HUES6 (cell line): Measurements from ENCODE around the gene LYZL6.

Source experiments
- H3K27ac ChIP-seq: 2 replicates; pipeline ENCODE4 v1.7.0; 2013; ENCODE audit warnings: low read depth, mild to moderate bottlenecking, low read length, inconsistent platforms
- H3K27me3 ChIP-seq: 2 replicates; pipeline ENCODE4 v1.6.1; 2013; ENCODE audit warnings: low read length; ENCODE audit not compliant: control insufficient read depth, insufficient read depth
- H3K36me3 ChIP-seq: 2 replicates; pipeline ENCODE4 v1.6.1; 2013; ENCODE audit warnings: low read length; ENCODE audit not compliant: control insufficient read depth, insufficient read depth
- H3K4me1 ChIP-seq: 2 replicates; pipeline ENCODE4 v1.6.1; 2013; ENCODE audit warnings: low read length; ENCODE audit not compliant: control insufficient read depth, insufficient read depth
- H3K4me3 ChIP-seq: 2 replicates; pipeline ENCODE4 v1.5.1; 2013; ENCODE audit warnings: low read depth, low read length
- H3K9ac ChIP-seq: one replicate; pipeline ENCODE4 v1.6.1; 2013; ENCODE audit warnings: mild to moderate bottlenecking, low read length
- H3K9me3 ChIP-seq: 2 replicates; pipeline ENCODE4 v1.6.1; 2013; ENCODE audit warnings: low read depth, low read length; ENCODE audit not compliant: control insufficient read depth, insufficient read depth

The LYZL6 gene

GRCh38 chr17:35973333-35974260 lies 30.1 kb upstream of the LYZL6 start:
- Histone ChIP-seq H3K27ac (no peak overlapping the region), H3K9ac (no peak overlapping the region), H3K36me3 (no peaks in the 10 kb centered on the region)

GRCh38 chr17:35972945-35973332 lies 29.4 kb upstream of the LYZL6 start:
- no peaks in the 10 kb centered on the region for H3K27me3 ChIP-seq
- no peak overlapping the region for H3K27ac ChIP-seq
- H3K9me3 ChIP-seq: no peaks in the 10 kb centered on the region
- H3K4me1 ChIP-seq: peaks cover 4% of the 10 kb centered on the region
- H3K4me3 ChIP-seq: no peak overlapping the region
- H3K9ac ChIP-seq: no peak overlapping the region
- no peaks in the 10 kb centered on the region for H3K36me3 ChIP-seq

More at GRCh38 chr17:35973333-35974260, 30.1 kb upstream of the LYZL6 start:
- no peaks in the 10 kb centered on the region for H3K27me3 ChIP-seq
- H3K4me1 ChIP-seq: peaks cover 4% of the 10 kb centered on the region
- H3K9me3 ChIP-seq: no peaks in the 10 kb centered on the region
- H3K4me3 ChIP-seq: no peak overlapping the region

GRCh38 chr17:35972535-35972934 lies 29.0 kb upstream of the LYZL6 start:
- H3K9ac ChIP-seq: no peak overlapping the region
- no peak overlapping the region for H3K27ac ChIP-seq
- H3K36me3 ChIP-seq: no peaks in the 10 kb centered on the region
- no peaks in the 10 kb centered on the region for H3K9me3 ChIP-seq
- H3K4me1 ChIP-seq: peaks cover 4% of the 10 kb centered on the region
- no peak overlapping the region for H3K4me3 ChIP-seq
- no peaks in the 10 kb centered on the region for H3K27me3 ChIP-seq

GRCh38 chr17:35972066-35972465 lies 28.6 kb upstream of the LYZL6 start:
- no peaks in the 10 kb centered on the region for H3K36me3 ChIP-seq
- peaks cover 4% of the 10 kb centered on the region for H3K4me1 ChIP-seq
- no peak overlapping the region for H3K4me3 ChIP-seq
- no peak overlapping the region for H3K27ac ChIP-seq
- no peaks in the 10 kb centered on the region for H3K9me3 ChIP-seq
- H3K9ac ChIP-seq: no peak overlapping the region
- no peaks in the 10 kb centered on the region for H3K27me3 ChIP-seq

- peaks cover 4% of the 10 kb centered on the region for H3K4me1 ChIP-seq
- H3K36me3 ChIP-seq: no peaks in the 10 kb centered on the region
- H3K4me3 ChIP-seq: no peak overlapping the region
- no peak overlapping the region for H3K9ac ChIP-seq
- H3K27ac ChIP-seq: no peak overlapping the region
- no peaks in the 10 kb centered on the region for H3K9me3 ChIP-seq
- H3K27me3 ChIP-seq: no peaks in the 10 kb centered on the region
Observed at GRCh38 chr17:35969558-35970380, 26.3 kb upstream of the LYZL6 start.

- Histone ChIP-seq H3K9ac (no peak overlapping the region), H3K36me3 (no peaks in the 10 kb centered on the region), H3K4me3 (no peak overlapping the region), H3K9me3 (no peaks in the 10 kb centered on the region), H3K27ac (no peak overlapping the region), H3K4me1 (peaks cover 4% of the 10 kb centered on the region), H3K27me3 (no peaks in the 10 kb centered on the region)
Observed at GRCh38 chr17:35968520-35969054, 25.1 kb upstream of the LYZL6 start.

GRCh38 chr17:35965272-35965671 lies 21.8 kb upstream of the LYZL6 start:
- H3K27ac ChIP-seq: no peak overlapping the region
- no peaks in the 10 kb centered on the region for H3K27me3 ChIP-seq
- no peak overlapping the region for H3K4me3 ChIP-seq

GRCh38 chr17:35963663-35964062 lies 20.1 kb upstream of the LYZL6 start:
- Histone ChIP-seq H3K36me3 (no peaks in the 10 kb centered on the region), H3K4me1 (no peaks in the 10 kb centered on the region), H3K4me3 (no peak overlapping the region), H3K9me3 (no peaks in the 10 kb centered on the region), H3K27me3 (no peaks in the 10 kb centered on the region), H3K27ac (no peak overlapping the region), H3K9ac (no peak overlapping the region)

More at GRCh38 chr17:35965272-35965671, 21.8 kb upstream of the LYZL6 start:
- Histone ChIP-seq H3K4me1 (peaks cover 4% of the 10 kb centered on the region), H3K9me3 (no peaks in the 10 kb centered on the region), H3K9ac (no peak overlapping the region), H3K36me3 (no peaks in the 10 kb centered on the region)

- no peaks in the 10 kb centered on the region for H3K9me3 ChIP-seq
- peaks cover 10% of the 10 kb centered on the region for H3K4me1 ChIP-seq
- no peak overlapping the region for H3K4me3 ChIP-seq
- no peaks in the 10 kb centered on the region for H3K36me3 ChIP-seq
- no peak overlapping the region for H3K27ac ChIP-seq
- no peaks in the 10 kb centered on the region for H3K27me3 ChIP-seq
- H3K9ac ChIP-seq: no peak overlapping the region
Observed at GRCh38 chr17:35953720-35954119, 10.2 kb upstream of the LYZL6 start.

GRCh38 chr17:35949401-35949800 lies 5.9 kb upstream of the LYZL6 start:
- H3K27ac ChIP-seq: no peak overlapping the region
- H3K9ac ChIP-seq: no peak overlapping the region
- H3K36me3 ChIP-seq: no peaks in the 10 kb centered on the region
- no peaks in the 10 kb centered on the region for H3K9me3 ChIP-seq
- H3K4me1 ChIP-seq: peaks cover 10% of the 10 kb centered on the region
- no peaks in the 10 kb centered on the region for H3K27me3 ChIP-seq
- H3K4me3 ChIP-seq: no peak overlapping the region

- H3K36me3 ChIP-seq: no peaks in the 10 kb centered on the region
- H3K27ac ChIP-seq: no peak overlapping the region
- no peaks in the 10 kb centered on the region; the same call in 1 of the 2 replicates for H3K4me1 ChIP-seq
- no peak overlapping the region for H3K9ac ChIP-seq
- no peak overlapping the region for H3K4me3 ChIP-seq
- no peaks in the 10 kb centered on the region for H3K9me3 ChIP-seq
- H3K27me3 ChIP-seq: no peaks in the 10 kb centered on the region
Observed at GRCh38 chr17:35948092-35948491, 4.6 kb upstream of the LYZL6 start.
